Ectodermal cell (in vitro differentiated cells): Measurements from ENCODE around the gene INPP5A.

Experiments used
- H3K27ac ChIP-seq: 2 replicates; pipeline ENCODE4 v1.7.0; 2013; ENCODE audit warnings: mild to moderate bottlenecking, low read depth, low read length; ENCODE audit not compliant: insufficient read depth, poor library complexity, severe bottlenecking
- H3K27me3 ChIP-seq: 2 replicates; pipeline ENCODE4 v1.7.0; 2013; ENCODE audit warnings: mild to moderate bottlenecking, low read length; ENCODE audit not compliant: insufficient read depth, control insufficient read depth, poor library complexity, severe bottlenecking
- H3K36me3 ChIP-seq: one replicate; pipeline ENCODE4 v1.7.0; 2013; ENCODE audit warnings: low read length; ENCODE audit not compliant: control insufficient read depth, insufficient read depth
- H3K4me1 ChIP-seq: one replicate; pipeline ENCODE4 v1.7.0; 2013; ENCODE audit warnings: low read length; ENCODE audit not compliant: control insufficient read depth, insufficient read depth
- H3K4me3 ChIP-seq: 2 replicates; pipeline ENCODE4 v1.7.0; 2013; ENCODE audit warnings: low read depth, low read length, control low read depth; ENCODE audit not compliant: insufficient read depth
- H3K9me3 ChIP-seq: 2 replicates; pipeline ENCODE4 v1.7.0; 2013; ENCODE audit warnings: mild to moderate bottlenecking, low read length, moderate library complexity; ENCODE audit not compliant: control insufficient read depth
- WGBS, 2 experiments: methylation state at CpG; one replicate each; pipeline ENCODE4 v1.1.7; 2013; ENCODE audit warnings: missing lambda C conversion rate in 2 of 2; 5-methylcytosine and 5-hydroxymethylcytosine counted together

Gene INPP5A

DNA sequence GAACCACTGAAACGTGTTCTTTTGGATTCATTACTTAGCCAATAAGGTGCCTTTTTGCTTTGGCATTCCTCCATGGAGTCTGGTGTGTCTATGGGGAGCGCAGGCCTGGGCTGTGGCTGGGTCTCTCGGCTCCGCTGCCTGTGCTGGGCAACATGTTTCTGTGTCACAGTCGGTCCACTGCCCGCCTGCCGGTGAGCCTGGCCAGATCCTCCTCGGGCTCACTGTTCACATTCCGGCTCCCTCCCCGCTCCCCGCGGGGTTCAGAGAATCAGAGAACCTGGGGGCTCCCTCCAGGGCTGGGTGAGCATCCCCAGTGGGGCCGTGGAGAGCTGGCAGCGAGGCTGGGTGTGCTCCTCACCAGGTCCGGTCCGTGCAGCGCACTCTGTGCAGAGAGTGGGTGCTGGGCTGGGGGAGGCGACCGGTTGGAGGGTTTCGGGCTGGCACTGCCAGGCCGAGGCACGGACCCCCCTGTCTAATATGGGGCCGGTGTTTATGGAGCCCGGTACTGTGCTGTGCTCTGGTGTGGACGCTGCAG, 70.4 kb downstream of the INPP5A start:
- 94% methylated on average over 25 of the region's 25 CpGs for WGBS, 2 experiments

DNA sequence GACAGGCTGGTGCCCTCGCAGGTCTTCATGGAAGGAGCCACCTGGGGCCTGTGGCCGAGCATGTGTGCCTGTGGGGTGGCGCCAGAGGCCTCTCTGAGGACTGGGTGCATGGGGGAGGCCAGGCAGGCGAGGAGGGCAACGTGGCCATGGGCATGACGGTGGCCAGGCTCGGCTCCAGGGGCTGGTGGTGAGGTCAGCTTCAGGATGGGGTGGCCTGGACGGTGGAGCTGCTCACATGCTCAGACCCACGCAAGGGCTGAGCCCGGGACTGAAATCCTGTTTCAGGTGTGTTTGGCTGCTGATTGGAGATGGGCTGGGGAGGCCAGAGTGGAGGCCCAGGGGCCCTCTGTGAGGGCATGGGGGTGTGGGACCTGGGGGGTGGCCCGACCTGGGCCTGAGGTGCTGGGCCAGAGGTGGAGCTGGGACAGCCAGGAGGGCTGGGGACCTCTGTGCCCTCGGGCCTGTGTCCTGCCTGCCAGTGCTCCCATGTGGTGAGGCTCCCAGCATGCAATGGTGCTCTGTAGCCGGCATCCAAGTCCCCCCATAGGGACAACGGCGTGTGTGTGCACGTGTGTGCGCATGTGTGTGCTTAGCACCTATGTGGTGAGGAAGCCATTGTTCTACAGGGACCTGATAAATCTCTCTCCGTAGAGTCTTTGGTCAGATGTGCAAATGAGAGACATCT, 71.1 kb downstream of the INPP5A start:
- no peaks in the 10 kb centered on the region for H3K36me3 ChIP-seq
- peaks cover 6% of the 10 kb centered on the region for H3K4me1 ChIP-seq
- WGBS, 2 experiments = 89 to 90% methylated on average over 18 of the region's 18 CpGs
- H3K4me3 ChIP-seq = no peak overlapping the region
- H3K27me3 ChIP-seq = no peaks in the 10 kb centered on the region
- no peak overlapping the region for H3K27ac ChIP-seq
- H3K9me3 ChIP-seq = no peaks in the 10 kb centered on the region

More for the DNA sequence above, 70.4 kb downstream of the INPP5A start:
- Histone ChIP-seq H3K36me3 (no peaks in the 10 kb centered on the region), H3K4me3 (no peak overlapping the region), H3K9me3 (no peaks in the 10 kb centered on the region), H3K4me1 (peaks cover 6% of the 10 kb centered on the region), H3K27ac (no peak overlapping the region), H3K27me3 (no peaks in the 10 kb centered on the region)

DNA sequence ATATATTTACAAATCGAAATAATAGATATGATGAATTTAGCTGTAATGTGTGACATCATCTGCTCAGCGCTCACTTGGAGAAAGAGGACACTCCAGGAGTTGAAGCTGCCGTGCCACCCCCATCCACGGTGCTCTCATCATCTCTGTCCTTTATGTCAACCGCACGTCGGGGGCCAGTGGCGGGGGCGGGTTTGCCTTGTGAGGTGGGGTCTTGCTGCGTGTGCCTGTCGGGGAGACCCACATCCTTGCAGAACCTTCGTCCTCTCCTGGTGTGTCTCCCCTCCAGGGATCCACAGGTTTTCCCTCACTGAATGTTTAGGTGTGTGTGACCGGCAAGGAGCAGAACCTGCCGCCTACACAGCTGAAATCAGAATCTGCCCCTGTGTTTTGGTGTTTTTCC, 71.6 kb downstream of the INPP5A start:
- 94 to 97% methylated on average over 14 of the region's 14 CpGs for WGBS, 2 experiments

DNA sequence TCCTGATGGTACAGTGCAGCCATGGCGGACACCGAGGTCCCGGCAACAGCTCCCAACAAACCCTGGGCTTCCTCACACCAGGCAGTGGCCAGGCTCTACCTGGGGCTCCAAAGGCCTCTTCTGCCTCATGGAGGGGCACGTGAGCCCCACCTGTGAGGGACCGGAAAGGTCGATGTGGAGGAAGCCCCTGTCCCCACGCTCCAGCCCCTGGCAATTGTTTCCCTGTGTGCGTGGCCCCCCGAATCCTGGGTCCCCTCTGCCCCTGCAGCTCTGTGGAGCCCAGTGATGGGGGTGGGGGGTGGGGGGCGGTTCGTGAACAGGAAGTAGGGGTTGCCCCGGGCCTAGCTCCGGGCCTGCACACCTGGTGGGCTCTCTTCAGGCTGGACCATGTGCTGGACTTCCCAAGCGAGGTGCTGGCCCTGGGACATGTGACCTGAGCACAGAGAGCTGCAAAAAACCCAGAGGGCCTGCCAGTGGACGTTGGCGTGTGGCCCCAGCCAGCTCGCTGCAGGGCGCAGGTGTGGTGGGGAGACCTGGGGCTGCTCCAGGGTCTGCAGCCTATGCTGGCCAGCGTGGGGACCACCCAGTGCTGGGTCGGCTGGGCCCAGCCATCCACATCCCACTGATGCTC, 72.6 kb downstream of the INPP5A start:
- Histone ChIP-seq H3K27ac (no peak overlapping the region), H3K27me3 (no peaks in the 10 kb centered on the region), H3K4me3 (no peak overlapping the region), H3K9me3 (no peaks in the 10 kb centered on the region), H3K36me3 (no peaks in the 10 kb centered on the region), H3K4me1 (peaks cover 6% of the 10 kb centered on the region)
- WGBS, 2 experiments = 95 to 96% methylated on average over 20 of the region's 20 CpGs

More for the DNA sequence above, 71.6 kb downstream of the INPP5A start:
- H3K27me3 ChIP-seq = no peaks in the 10 kb centered on the region
- H3K9me3 ChIP-seq = no peaks in the 10 kb centered on the region
- no peak overlapping the region for H3K4me3 ChIP-seq
- H3K27ac ChIP-seq = no peak overlapping the region
- peaks cover 6% of the 10 kb centered on the region for H3K4me1 ChIP-seq
- H3K36me3 ChIP-seq = no peaks in the 10 kb centered on the region

DNA sequence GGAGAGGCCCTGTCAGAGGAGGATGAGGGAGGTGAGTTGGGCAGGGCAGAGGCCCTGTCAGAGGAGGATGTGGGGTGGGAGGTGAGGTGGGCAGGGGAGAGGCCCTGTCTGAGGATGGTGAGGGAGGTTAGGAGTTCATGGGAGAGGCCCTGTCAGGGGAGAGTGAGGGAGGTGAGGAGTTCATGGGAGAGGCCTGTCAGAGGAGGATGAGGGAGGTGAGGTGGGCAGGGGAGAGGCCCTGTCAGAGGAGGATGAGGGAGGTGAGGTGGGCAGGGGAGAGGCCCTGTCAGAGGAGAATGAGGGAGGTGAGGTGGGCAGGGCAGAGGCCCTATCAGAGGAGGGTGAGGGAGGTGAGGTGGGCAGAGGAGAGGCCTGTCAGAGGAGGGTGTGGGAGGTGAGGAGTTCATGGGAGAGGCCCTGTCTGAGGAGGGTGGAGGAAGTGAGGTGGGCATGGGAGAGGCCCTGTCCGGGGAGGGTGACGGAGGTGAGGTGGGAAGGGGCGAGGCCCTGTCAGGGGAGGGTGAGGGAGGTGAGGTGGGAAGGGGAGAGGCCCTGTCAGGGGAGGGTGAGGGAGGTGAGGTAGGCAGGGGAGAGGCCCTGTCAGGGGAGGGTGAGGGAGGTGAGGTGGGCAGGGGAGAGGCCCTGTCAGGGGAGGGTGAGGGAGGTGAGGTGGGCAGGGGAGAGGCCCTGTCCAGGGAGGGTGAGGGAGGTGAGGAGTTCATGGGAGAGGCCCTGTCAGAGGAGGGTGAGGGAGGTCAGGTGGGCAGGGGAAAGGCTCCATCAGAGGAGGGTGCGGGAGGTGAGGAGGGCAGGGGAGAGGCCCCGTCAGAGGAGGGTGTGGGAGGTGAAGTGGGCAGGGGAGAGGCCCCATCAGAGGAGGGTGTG, 73.7 kb downstream of the INPP5A start:
- Histone ChIP-seq H3K36me3 (no peaks in the 10 kb centered on the region), H3K4me3 (no peak overlapping the region), H3K27ac (no peak overlapping the region), H3K4me1 (peaks cover 6% of the 10 kb centered on the region), H3K27me3 (no peaks in the 10 kb centered on the region), H3K9me3 (no peaks in the 10 kb centered on the region)
- 85% methylated on average over 5 of the region's 5 CpGs for WGBS, 2 experiments

DNA sequence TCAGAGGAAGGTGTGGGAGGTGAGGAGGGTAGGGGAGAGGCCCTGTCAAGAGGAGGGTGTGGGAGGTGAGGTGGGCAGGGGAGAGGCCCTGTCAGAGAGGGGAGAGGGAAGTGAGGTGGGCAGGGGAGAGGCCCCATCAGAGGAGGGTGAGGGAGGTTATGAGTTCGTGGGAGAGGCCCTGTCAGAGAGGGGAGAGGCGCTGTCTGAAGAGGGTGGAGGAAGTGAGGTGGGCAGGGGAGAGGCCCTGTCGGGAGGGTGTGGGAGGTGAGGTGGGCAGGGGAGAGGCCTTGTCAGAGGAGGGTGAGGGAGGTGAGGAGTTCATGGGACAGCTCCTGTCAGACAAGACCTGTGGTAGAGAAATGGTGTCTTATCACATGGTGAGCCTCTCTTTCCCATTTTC, 74.4 kb downstream of the INPP5A start:
- H3K9me3 ChIP-seq = no peaks in the 10 kb centered on the region
- no peaks in the 10 kb centered on the region for H3K27me3 ChIP-seq
- 88 to 95% methylated on average over 3 of the region's 3 CpGs for WGBS, 2 experiments
- no peak overlapping the region for H3K27ac ChIP-seq
- H3K4me3 ChIP-seq = no peak overlapping the region
- H3K4me1 ChIP-seq = peaks cover 1% of the 10 kb centered on the region
- no peaks in the 10 kb centered on the region for H3K36me3 ChIP-seq

DNA sequence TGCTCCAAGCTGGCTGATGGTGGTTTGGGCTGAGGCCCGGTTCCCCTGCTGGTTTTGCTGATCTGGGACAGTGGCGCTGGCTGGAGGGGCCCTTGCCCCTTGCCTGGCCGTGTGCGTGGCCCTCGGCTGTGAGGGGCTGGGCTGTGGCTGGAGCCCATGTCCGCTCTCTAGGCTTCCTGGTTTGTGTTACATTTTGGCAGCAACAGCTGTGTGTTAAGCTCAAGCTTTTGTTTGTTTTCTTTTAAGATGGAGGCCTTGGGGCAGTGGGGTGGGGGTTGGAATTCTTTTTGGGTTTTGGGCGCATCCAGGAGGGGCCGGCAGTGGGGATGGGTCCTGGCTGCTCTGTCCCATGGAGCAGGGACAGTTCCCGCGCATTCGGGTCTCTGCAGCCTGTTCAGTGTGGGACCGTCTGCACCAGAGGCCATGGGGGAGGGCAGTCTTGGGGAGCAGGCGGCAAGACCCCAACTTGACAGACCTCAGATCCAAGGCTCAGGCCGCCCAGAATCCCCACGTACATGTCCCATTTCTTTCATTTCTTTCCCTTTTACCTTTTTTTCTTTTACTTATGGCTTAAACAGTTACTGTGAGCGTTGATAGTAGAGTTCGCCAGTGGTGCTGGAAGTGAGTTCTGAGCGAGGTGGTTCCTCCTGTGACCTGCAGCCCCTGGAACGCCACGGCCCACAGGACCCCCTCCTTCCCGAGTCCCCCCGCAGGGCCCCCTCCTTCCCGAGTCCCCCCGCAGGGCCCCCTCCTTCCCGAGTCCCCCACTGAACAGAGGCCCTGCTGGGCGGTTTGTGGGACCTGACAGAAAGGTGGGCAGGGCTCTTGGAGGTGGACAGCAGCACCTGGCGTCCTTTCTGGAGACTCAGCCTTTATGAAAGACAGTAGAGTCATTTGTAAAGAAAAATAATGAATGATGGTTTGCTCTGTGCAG, 75.3 kb downstream of the INPP5A start:
- Histone ChIP-seq H3K4me1 (no peaks in the 10 kb centered on the region), H3K27ac (no peak overlapping the region), H3K36me3 (no peaks in the 10 kb centered on the region), H3K4me3 (no peak overlapping the region), H3K27me3 (no peaks in the 10 kb centered on the region), H3K9me3 (no peaks in the 10 kb centered on the region)
- WGBS, 2 experiments = 90 to 91% methylated on average over 27 of the region's 27 CpGs

DNA sequence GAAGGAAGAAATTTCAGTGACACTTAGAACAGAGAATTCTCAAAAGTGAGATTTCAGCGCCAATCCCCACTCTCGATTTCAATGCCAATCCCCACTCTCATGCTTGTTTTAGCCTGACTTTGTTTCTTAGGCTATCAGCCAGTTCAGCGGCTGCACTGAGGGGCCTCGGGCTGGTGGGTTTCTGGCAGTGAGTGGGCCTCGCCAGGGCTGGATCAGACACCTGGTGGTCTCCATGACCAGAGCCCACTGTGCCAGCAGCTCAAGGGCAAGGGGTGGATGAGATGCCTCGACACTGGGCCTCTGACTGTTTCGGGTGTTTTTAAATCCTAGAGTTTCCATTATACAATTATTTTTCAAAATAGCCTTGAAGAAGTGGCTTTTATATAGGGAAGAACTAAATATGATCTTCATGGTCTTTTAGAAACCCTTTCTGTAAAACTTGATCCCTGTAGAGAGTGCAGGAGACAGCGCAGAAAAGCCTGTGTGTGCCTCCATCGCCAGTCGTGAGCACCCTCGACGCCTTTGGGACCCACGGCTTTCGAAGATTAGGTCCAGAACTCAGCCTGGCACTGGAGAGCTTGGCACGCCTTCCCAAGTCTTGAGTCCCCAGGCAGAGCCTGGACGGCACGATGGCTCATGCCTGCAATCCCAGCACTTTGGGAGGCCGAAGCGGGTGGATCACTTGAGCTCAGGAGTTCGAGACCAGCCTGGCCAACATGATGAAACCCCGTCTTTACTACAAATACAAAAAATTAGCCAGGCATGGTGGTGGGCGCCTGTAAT, 76.2 kb downstream of the INPP5A start:
- Histone ChIP-seq H3K27ac (no peak overlapping the region), H3K4me3 (no peak overlapping the region), H3K27me3 (no peaks in the 10 kb centered on the region), H3K36me3 (no peaks in the 10 kb centered on the region), H3K9me3 (no peaks in the 10 kb centered on the region), H3K4me1 (no peaks in the 10 kb centered on the region)
- 95% methylated on average over 21 of the region's 22 CpGs for WGBS, 2 experiments
